GM21390 (cell line): ENCODE data around the gene CLASP1.
"Not testable (repeated sequence)": the region's sequence is repeated elsewhere in the genome, so short reads cannot be mapped to it uniquely, and the experiment has no call there.

Source experiments
- ATAC-seq: cut with Tn5 transposase; IDR thresholded peaks from one replicate; pipeline ENCODE4 v1.9.1; 2021; ENCODE audit not compliant: unreplicated experiment

The CLASP1 gene

DNA sequence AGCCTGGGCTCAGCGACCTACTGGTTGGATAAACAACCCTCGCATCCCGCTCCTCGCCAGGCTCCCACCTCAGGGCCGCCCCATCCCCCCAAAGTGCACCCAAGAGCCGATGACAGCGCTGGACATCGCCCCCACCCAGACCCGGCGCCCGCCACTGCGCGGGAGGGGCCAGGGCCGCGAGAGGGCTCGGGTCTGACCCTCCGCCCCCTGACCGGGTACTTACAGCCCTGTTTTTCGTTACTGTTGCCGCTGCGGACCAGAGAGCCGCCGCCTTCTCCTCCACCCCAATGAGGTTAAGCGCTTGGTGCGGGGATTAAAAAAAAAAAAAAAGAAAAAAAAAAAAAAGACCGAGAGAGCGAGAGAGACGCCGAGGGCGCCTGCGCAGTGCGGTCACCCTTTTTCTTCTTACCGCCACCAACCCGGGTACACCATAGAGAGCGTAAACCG, at the start of gene CLASP1:
TSS of gene CLASP1 (minus strand) at position 314 of the 447 bp plus-strand sequence. CDS start 43,567 bp downstream, outside the sequence.
- peak; percentile 37 for ATAC-seq

DNA sequence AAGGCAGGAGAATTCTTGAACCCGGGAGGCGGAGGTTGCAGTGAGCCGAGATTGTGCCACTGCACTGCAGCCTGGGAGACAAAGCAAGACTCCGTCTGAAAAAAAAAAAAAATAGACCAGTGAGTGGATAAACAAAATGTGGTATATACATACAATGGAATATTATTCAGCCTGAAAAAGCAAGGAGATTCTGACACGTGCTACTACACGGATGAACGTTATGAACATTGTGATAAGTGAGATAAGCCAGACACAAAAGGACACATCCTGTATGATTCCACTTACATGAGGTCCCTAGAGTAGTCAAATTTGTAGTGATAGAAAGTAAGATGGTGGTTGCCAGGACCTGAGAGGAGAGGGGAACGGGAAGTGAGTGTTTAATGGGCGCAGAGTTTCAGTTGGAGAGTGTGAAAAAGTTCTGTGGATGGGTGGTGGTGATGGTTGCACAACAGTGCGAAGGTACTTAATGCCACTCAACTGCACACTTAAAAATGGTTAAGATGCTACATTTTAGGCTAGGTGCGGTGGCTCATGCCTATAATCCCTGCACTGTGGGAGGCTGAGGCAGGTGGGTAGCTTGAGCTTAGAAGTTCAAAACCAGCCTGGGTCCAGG, 49.2 kb upstream of the CLASP1 start:
- ATAC-seq, result no peak

GRCh38 chr2:121697108-121697631, 47.9 kb upstream of the CLASP1 start:
- ATAC-seq, result no peak

DNA sequence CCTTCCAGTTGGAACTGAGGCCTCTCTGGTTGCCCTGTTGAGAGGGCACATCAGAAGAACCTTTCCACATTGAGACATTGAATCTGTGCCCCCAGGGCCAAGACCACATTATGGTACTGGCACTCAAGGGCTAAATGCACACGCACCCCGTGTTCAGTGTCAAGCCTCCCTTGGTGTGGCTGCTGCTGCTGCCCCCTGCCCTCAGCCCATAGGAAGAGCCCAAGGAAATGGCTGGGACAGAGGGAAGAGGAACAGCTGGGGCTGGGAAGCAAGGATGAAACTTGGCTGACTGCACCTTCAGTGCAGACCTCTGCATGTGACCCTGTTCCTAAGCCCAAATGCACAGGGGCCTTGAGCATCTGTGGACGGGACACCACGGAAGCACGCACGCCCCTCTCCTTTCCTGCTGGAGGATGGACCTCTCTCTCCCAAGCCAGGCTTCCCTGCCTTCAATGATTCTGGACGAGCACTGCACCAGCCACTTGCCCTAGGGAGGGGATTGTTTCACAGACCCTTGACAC, 47.2 kb upstream of the CLASP1 start:
- ATAC-seq, result no peak

DNA sequence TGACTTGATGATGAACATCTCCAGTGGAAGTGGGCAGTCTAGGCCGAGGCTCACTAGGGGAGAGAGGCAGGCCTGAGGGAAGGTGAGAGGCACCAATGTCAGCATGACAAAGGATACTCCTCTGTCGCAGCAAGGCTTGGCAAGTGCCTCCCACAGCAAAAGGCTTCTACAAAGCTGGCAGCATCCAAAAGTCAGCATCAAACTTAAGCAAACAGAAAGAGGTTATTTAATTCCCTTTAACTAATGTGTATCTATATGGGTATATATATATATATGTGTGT, 45.8 kb upstream of the CLASP1 start:
- no peak for ATAC-seq

- no peak for ATAC-seq
Observed at GRCh38 chr2:121694398-121695170, 45.3 kb upstream of the CLASP1 start.

- not testable (repeated sequence) for ATAC-seq
Observed at GRCh38 chr2:121690572-121690971, 41.3 kb upstream of the CLASP1 start.

GRCh38 chr2:121690095-121690494, 40.8 kb upstream of the CLASP1 start:
- ATAC-seq, result no peak

- ATAC-seq, result no peak
Observed at GRCh38 chr2:121689356-121689755, 40.1 kb upstream of the CLASP1 start.

- no peak for ATAC-seq
Observed at GRCh38 chr2:121688820-121689219, 39.6 kb upstream of the CLASP1 start.

- ATAC-seq, result no peak
Observed at GRCh38 chr2:121686902-121687301, 37.6 kb upstream of the CLASP1 start.

GRCh38 chr2:121686218-121686617, 37.0 kb upstream of the CLASP1 start:
- ATAC-seq, result no peak

GRCh38 chr2:121682396-121683298, 33.4 kb upstream of the CLASP1 start:
- ATAC-seq, result no peak

DNA sequence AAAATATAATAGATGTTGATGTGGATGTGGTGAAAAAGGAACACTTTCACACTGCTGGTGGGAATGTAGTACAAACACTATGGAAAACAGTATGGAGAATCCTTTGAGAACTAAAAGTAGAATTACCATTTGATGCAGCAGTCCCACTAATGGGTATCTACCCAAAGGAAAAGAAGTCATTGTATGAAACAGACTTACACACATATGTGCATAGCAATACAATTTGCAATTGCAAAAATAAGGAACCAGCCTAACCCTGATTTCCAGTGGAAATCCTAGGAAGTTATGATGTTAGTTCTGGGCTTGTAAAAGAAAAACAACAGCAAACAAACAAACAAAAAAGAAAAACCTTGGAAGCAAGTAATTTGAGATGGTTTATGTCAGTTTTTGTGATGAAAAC, 28.6 kb upstream of the CLASP1 start:
- ATAC-seq, result no peak

GRCh38 chr2:121671621-121672020, 22.4 kb upstream of the CLASP1 start:
- not testable (repeated sequence) for ATAC-seq

DNA sequence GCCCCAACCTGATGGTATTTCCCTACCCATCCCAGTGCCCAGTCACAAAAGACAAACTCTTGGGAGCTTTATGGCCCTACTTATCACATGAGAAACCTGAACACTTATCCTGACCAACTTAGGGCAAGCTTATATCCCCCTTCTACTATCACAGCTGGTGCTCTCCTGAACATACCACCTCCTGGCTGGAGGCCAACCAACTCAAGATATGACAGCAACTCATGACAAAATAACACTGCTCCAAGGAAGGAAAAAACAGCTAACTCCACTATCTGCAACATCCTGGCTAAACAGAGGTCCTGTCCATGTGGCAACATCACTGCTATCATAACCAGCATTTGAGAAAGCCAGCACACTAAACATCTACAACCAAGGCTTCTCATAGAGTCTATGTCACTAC, 20.9 kb upstream of the CLASP1 start:
- no peak for ATAC-seq

GRCh38 chr2:121667618-121668017, 18.4 kb upstream of the CLASP1 start:
- ATAC-seq, result no peak

DNA sequence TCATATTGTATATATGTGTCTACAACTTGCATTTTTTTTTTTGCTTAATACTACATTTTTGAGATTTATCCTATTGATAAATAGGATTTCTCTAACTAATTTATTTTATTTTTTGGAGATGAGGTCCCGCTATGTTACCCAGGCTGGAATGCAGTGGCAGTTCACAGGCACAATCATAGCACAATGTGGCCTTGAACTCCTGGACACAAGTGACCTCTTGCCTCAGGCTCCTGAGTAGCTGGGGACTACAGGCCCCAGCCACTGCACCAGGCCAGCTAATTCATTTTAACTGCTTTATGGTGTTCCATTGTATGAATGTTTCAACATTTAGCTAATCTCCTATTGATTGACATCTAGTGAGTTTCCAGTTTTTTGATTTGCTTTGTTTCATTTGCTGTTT, 16.8 kb upstream of the CLASP1 start:
- ATAC-seq, result no peak

DNA sequence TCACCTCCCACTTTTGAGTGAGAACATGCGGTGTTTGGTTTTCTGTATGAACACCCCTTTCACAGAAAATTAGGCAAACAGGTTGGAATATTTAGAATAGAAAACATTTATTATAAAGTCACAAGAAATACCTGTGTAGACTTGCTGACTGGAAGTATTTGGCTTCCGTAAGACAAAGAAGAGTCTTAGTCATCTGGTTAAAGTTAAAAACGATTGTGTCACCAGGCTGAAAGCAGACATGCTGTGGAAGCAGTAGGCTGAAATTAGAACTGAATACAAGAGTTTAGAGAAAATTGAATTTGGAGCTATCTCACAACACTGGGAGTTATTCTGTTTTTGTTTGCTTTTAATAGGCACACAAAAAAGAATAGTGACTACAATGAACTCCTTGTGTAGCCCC, 16.2 kb upstream of the CLASP1 start:
- ATAC-seq, result no peak

DNA sequence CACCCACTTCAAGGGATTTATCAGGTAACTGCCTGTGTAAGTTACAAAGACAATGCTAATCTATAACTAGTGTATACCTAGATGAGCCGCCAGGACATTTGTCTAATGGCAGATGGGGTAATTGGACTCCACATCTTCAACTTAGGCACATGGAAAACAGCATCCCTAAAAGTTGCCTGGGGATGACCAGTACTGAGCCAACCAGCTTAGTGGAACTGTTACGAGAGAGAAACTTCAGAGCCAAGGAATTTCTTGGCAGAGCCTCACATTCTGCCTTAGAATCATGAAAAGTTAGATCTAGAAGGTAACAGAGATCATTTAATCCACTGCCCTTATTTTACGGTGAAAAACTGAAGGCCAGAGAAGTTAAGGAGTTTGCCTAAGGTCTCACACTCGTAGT, 15.5 kb upstream of the CLASP1 start:
- ATAC-seq, result no peak

DNA sequence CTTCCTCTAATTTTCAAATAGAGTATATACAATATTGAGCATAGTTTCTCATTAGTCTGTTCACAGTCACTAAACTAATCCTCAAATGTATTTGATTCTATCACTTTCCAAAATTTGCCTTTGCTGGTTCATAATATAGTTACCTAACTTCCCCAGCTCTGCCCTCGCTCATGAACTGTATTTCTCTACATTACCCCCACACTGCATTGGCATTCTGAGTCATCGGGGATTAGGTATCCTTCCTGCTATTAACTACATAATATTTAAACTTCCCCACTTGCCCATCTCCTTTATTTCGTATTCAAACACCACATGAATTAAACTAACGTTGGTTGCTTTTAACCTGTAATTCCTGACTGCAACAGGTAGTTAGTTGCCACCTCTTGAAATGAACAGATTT, 14.8 kb upstream of the CLASP1 start:
- ATAC-seq, result no peak
